ENCODE results near the gene MLF1.

MLF1 gene

GRCh38 chr3:158590223-158590622 is 19.2 kb downstream of the MLF1 start:
- DNase-seq, result no peak

- DNase-seq, result no peak
Measured at GRCh38 chr3:158600787-158601186, 29.8 kb downstream of the MLF1 start.

DNA sequence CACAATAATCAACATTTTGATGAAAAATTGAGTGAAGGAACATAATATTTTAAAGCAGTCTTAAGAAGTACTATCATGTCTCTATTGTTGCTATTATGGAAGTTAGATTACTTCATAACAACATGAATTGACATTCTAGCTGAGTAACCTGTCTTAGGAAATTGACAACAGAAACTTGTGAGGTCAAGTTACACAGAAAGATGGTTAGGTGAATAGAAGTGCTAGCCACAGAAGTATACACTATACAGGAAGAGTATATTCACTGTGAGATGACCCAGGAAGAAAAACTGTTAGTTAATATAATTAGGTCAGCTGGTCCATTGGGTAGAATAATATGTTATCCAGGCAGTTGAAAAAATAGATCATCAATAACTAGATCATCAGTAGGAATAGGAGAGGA is 31.2 kb downstream of the MLF1 start:
- DNase-seq, result no peak

DNA sequence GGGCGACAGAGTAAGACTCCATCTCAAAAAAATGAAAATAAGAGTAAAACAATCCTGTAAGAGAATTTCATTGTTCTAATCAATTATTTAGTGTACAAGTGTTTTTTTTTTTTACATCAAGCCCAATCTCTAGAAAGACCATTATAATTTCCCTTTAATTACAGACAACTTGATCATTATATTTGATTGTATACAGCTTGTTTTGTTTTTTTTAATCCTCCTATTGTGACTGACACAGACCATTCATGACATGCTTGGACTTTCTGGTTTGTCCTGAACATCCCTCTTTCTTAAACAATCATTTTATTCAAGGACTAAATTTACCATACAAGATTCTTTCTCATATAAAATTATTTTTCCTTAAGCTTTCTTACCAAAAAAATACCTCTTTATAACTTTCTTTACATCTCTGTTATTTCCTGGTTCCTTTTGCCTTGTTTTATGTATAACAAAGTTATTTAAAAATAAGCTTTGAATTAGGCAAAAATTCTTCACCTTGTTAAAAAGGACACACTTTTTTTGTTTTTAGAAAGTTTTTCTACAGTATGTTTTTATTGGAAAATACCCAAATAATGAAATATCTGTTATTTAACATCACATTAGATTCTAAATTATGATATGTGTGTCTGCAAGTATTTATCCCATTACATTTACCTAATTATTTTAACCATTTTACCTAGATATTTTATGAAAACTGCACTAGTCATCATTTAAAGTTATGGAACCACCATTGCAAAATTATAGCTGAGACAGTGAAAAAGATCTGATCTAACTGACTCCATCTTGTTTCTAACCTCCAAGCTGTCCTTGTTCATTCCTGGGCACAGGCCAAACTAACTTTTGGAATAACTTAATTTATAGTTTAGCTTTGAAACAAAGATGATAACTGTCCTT is 47.2 kb downstream of the MLF1 start:
- no peak for DNase-seq

DNA sequence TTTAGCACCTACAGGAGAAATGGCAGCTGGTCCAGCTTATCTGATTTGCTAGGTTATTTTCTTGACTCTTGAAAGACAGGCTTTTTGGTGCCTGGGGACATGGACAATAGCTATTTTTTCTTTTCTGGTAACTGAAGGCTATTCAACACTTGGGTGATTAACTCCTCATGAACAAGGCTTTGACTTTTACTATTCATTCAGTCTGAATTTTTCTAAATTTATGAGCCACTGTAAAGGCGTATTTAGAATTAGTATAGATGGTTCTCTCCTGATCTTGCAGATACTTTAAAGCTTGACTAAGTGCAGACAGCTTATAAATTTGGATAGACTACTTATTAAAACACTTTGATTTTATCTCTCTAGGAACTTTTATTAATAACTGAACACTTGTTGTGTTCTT is 54.9 kb downstream of the MLF1 start:
- no peak for DNase-seq

DNA sequence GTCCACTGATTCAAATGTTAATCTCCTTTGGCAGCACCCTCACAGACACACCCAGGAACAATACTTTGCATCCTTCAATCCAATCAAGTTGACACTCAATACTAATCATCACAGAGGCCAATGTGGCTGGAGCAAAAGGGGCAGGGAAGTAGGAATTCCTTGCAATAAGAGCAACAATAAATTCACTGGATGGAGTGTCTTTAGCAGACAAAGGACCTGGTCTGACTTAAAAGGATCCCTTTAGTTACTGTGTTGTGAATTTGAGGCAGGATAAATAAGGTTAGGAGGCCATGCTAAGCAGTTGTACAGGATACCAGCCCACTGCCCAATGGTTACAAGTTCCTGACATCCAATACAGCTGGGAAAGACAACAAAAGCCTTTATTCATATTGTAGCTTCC is 61.0 kb downstream of the MLF1 start:
- no peak for DNase-seq

GRCh38 chr3:158640646-158641045 is 69.7 kb downstream of the MLF1 start:
- no peak for DNase-seq

DNA sequence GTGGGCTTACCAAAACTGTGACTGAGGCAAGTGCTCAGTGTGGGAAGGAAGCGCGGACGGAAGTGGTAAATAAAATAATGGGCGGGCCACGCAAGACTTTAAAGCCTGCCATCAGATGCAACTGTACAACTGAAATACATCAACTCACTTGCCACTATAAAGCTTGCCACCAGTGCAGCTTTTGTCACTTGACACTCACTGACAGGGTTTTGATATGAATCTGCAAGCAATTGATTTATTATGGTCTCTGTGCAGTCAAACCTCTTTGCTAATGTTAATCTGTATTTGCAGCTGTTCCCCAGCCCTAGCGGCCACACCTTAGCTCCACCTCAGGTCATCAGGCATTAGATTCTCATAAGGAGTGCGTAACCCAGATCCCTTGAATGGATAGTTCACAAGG is 71.0 kb downstream of the MLF1 start:
- DNase-seq, result no peak

DNA sequence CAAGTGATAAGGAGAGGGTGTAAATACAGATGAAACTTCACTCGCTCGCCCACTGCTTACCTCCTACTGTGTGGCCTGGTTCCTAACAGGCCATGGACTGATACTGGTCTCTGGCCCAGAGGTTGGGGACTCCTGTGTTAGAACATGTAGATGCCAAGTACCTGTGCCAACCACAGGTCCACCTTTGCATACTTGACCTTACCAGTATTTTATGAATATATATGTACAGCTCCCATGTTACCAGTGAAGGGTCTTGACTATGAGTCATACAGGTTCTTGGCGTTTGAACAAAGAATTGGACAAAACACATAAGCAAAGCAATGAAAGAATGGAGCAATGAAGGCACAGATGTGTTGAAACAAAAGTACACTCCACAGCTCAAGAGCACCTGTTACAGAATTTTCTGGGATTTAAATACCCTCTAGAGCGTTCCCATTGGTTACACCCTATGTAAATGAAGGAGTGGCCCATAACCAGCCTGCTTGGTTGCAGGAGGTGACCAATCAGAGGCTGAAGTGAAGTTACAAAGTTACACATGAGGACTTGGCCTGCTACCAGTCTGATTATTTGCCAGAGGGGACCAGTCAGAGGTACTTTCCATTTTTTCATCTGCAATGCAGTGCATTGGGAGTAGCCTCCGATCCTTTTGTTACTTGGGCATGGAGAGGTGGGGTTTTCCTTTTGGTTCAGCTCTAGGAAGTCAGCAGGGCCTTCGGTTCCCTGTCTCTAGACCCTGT is 71.6 kb downstream of the MLF1 start:
- DNase-seq, result no peak

GRCh38 chr3:158644345-158644908 is 73.4 kb downstream of the MLF1 start, which contains the start of gene GFM1:
Gene GFM1 (plus strand): TSS chr3:158644527. CDS start chr3:158644635, 108 bp downstream.
- peak; percentile 92 for DNase-seq

DNA sequence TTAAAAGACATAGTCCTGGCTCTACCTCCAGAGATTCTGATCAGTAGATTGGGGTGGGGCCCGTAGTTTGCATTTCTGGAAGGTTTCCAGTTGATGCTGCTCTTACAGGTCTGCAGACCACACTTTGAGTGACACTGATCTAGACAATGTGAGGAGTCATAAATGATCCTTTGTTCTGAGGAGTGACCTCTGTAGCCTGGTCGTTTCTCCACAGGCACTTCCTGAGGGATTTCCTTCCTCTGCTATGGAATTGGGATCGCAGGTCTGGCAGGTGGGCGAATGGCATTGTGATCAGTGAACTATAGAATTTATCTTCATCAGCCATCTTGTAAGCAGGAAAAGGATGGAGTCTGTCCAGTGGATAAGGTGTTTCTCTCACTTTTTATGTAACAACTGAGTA is 78.8 kb downstream of the MLF1 start:
- no peak for DNase-seq

DNA sequence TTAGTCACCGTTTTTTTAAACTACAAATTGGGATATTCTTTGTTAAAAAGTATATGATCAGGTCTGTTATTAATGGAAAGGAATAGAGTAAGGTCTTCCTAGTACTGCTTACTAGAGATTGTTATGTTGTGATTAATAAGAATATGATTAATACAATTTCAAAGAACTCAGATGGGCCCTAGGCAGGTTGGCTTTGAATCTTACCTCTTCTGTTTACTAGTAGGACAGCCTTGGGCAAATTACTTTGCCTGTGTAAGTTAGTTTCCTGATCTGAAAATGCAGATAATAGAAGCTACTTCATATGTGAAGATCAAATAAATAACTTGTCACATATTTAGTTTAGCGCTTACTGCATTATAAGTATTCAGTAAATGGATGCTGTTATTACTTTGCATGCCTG is 80.2 kb downstream of the MLF1 start:
- no peak for DNase-seq

DNA sequence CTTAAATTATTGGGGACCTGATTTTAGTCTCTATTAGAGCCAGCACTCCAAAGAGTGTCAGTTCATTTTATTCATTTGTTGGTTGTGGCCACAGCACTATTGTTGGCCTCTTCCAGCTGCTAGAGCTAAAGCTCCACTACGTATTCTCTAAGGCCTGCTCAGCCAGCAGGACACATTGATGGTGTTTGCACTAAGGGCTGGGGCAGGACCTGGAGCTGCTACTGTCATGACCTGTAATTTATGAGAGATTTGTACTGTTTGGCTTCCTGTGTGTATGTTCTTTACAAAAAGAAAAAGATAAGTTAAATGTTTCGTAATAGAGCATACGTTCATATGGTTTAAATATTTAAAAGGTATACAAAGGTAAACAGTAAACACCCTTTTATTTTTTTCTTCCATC is 81.5 kb downstream of the MLF1 start:
- no peak for DNase-seq

Data from NCI-H2171 (cell line).